Ishikawa (cell line): ENCODE data around the gene WWOX.

ENCODE experiments used
- EP300 ChIP-seq: IDR thresholded peaks from 2 replicates; pipeline ENCODE4 v1.6.1; 2012; ENCODE audit warnings: borderline replicate concordance
- NFIC ChIP-seq: IDR thresholded peaks from 2 replicates; pipeline ENCODE4 v1.6.1; 2012
- RAD21 ChIP-seq: IDR thresholded peaks from 2 replicates; pipeline ENCODE4 v1.6.1; 2012; ENCODE audit warnings: low read depth
- REST ChIP-seq: IDR thresholded peaks from 2 replicates; pipeline ENCODE4 v1.6.1; 2012; ENCODE audit warnings: low read depth, mild to moderate bottlenecking
- TAF1 ChIP-seq: IDR thresholded peaks from 2 replicates; pipeline ENCODE4 v1.6.1; 2012; ENCODE audit warnings: low read depth, mild to moderate bottlenecking
- TCF12 ChIP-seq: IDR thresholded peaks from 2 replicates; pipeline ENCODE4 v1.6.1; 2012; ENCODE audit warnings: low read depth
- USF1 ChIP-seq: IDR thresholded peaks from 2 replicates; pipeline ENCODE4 v1.6.1; 2012
- YY1 ChIP-seq: IDR thresholded peaks from 2 replicates; pipeline ENCODE4 v1.6.1; 2012; ENCODE audit warnings: low read depth
- TF ChIP-seq, protein P1 (sequence below): IDR thresholded peaks from 2 replicates; pipeline ENCODE4 v1.6.1; 2012

- TF ChIP-seq EP300: no peak
- TF ChIP-seq RAD21: no peak
- TF ChIP-seq, protein P1, sequence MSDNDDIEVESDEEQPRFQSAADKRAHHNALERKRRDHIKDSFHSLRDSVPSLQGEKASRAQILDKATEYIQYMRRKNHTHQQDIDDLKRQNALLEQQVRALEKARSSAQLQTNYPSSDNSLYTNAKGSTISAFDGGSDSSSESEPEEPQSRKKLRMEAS: no peak
- no peak for TF ChIP-seq NFIC
- no peak for TF ChIP-seq TCF12
- TF ChIP-seq YY1: no peak
- no peak for TF ChIP-seq USF1
- TF ChIP-seq REST: no peak
- no peak for TF ChIP-seq TAF1
These were observed 80.2 kb downstream of the WWOX start for GRCh38 chr16:78179666-78180065.
